Ovary (tissue), 9 donors: ENCODE data around the gene TRMT1. TPM values are rescaled to one million over a fixed set of nuclear protein-coding genes. Genes with fewer than 3 reads are reported as not detected.

Experiments
- DNase-seq, 5 donors: peaks; one replicate each; pipeline ENCODE4 v3.0.0-alpha.2; 2019 to 2020
- H3K27ac ChIP-seq, 2 donors: fragments of 200-600 bp; one replicate each; pipeline versions ENCODE4 v1.5.1 to v1.8.0; 2019 to 2022
- H3K27me3 ChIP-seq: fragments of 200-600 bp; one replicate; pipeline ENCODE4 v1.8.0; 2022
- H3K36me3 ChIP-seq: fragments of 200-600 bp; sonication (generic); one replicate; pipeline ENCODE4 v1.5.1; 2019
- H3K4me1 ChIP-seq: one replicate; pipeline ENCODE4 v1.8.1; 2013; ENCODE audit warnings: mild to moderate bottlenecking, moderate library complexity; ENCODE audit not compliant: insufficient read depth
- H3K4me3 ChIP-seq: fragments of 200-600 bp; sonication (generic); one replicate; pipeline ENCODE4 v1.5.1; 2017
- H3K9me3 ChIP-seq, 2 donors: fragments of 200-600 bp in 1 of 2; sonication (generic) in 1 of 2; one replicate each; pipeline versions ENCODE4 v1.5.1 to v1.8.1; 2013 to 2019; ENCODE audit warnings: mild to moderate bottlenecking in 1 of 2, moderate library complexity in 1 of 2
- CTCF ChIP-seq, 3 donors: fragments of 450-650 bp in 2 of 3; fragments of 200-600 bp in 1 of 3; IDR thresholded peaks; one replicate each; pipeline versions ENCODE4 v1.5.1 to v1.8.0; 2016 to 2022; ENCODE audit warnings: antibody characterized with exemption in 3 of 3, mild to moderate bottlenecking in 1 of 3
- EP300 ChIP-seq: sonication (generic); formaldehyde crosslinking; IDR thresholded peaks from one replicate; pipeline ENCODE4 v1.6.1; 2017; ENCODE audit warnings: antibody characterized with exemption
- POLR2A ChIP-seq: fragments of 450-650 bp; IDR thresholded peaks from one replicate; pipeline ENCODE4 v1.6.1; 2017; ENCODE audit warnings: antibody characterized with exemption, mild to moderate bottlenecking, moderate library complexity
- WGBS, 3 donors: extraction: QIAGEN DNeasy Blood & Tissue Kit in 1 of 3; methylation state at CpG; one replicate each; pipeline versions ENCODE4 v1.1.5 to v1.1.7; 2013 to 2017; 5-methylcytosine and 5-hydroxymethylcytosine counted together
- intact Hi-C, 4 donors: fragments of 100-400 bp; cut with DNase I; formaldehyde crosslinking; loops; one replicate each; pipeline versions ENCODE4 v1.11.0 to v1.15.1; 2022 to 2023
- polyA plus RNA-seq, 2 donors: library from polyadenylated mRNA; stranded (reverse); fragments of 200-250 nt in 1 of 2; fragments of 350-450 nt in 1 of 2; fragmentation: Illumina TruSeq in 1 of 2; extraction: RNeasy Lipid Tissue Mini Kit (QIAGEN cat#74804) in 1 of 2; gene quantifications; one replicate each; pipeline ENCODE4 v1.2.3, GENCODE V29; 2013 to 2014
- total RNA-seq, 7 donors: library from RNA; depleted of rRNA in 2 of 7; stranded (reverse); fragments of >200 nt in 2 of 7; fragmentation: NEBNext Ultra II Directional in 3 of 7; extraction: Animal tissue kit (Norgen Biotek cat#: 25700) in 3 of 7; gene quantifications; one replicate each; pipeline versions ENCODE4 v1.1.0 to v1.2.4, GENCODE V29; 2016 to 2023
- donor health status: DM: no; HTN: no; CAD: no; lungs with moderate emphysema.
- donor health status: DM: no; HTN: no; CAD: no.
- donor health status: Bipolar disorder and iron deficiency.
- donor health status: DM: yes; HTN: yes; CAD: no.
- donor health status: DM: no; HTN: no; CAD: no.
- donor health status: DM: yes; HTN: yes; CAD: no.

Gene TRMT1
- total and polyA plus RNA-seq, 9 donors = 7.6 to 54.8 (median 37.2) TPM

DNA sequence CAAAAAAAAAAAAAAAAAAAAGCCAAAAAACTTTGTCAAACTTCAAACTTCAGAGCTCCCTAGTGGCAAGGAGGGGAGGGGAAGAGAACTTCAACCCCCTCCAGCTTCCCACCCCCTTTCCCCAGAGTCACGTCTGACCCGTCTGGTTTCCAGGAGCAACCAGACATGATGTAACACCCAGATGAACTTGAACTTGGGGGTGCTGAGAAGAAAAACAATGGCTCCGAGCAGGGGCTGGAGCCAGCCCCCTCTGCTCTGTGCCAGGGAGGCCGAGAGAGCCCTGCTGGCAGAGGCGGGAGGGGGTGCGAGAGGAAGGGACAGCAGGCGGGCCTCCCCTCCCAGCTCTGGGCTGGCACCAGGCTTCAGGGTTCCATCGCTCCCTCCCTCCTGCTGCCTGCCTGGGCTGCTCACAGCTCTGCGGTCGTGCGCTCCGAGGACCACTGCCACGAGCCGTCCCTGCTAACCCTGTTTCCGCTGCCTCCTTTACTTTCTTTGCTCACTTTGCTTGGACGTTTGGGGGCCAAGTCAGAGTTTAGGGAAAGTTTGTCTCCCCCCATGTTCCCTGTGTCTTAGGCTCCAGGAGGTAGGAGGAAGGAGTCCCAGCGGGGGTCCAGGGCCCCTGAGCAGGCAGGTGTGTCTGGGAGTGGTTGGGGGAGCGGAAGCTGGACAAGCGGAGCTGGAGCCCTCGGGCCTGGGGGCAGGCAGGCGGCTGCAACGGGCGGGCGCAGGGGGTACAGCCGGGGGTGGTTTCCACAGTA, 25.0 kb downstream of the TRMT1 start:
- no peak for TF ChIP-seq CTCF (IDR thresholded peaks at IDR 0.05)
- TF ChIP-seq POLR2A = no peak
- Histone ChIP-seq H3K4me1 (peaks cover 29% of the 10 kb centered on the region), H3K4me3 (no peak overlapping the region), H3K36me3 (no peaks in the 10 kb centered on the region), H3K9me3 (no peaks in the 10 kb centered on the region), H3K27ac (peak overlapping the region; percentile 37 to 87), H3K27me3 (no peaks in the 10 kb centered on the region)
- intact Hi-C loops = loop anchor here in 2 of 4 donors (2.0 kb wide), 2 partner anchors 107 to 113 kb away; no protein-coding TSS in a partner anchor
- WGBS, 3 donors = 15 to 30% (median 21%) methylated on average over 25 of the region's 25 CpGs
- DNase-seq = peak; percentile 81 to 86 (median 82)

- H3K27me3 ChIP-seq = no peaks in the 10 kb centered on the region
- WGBS, 3 donors = 42 to 56% (median 50%) methylated on average over 8 to 10 of the region's 10 CpGs
- intact Hi-C loops = no loop called here
These were observed 25.9 kb downstream of the TRMT1 start for GRCh38 chr19:13090511-13091231.

DNA sequence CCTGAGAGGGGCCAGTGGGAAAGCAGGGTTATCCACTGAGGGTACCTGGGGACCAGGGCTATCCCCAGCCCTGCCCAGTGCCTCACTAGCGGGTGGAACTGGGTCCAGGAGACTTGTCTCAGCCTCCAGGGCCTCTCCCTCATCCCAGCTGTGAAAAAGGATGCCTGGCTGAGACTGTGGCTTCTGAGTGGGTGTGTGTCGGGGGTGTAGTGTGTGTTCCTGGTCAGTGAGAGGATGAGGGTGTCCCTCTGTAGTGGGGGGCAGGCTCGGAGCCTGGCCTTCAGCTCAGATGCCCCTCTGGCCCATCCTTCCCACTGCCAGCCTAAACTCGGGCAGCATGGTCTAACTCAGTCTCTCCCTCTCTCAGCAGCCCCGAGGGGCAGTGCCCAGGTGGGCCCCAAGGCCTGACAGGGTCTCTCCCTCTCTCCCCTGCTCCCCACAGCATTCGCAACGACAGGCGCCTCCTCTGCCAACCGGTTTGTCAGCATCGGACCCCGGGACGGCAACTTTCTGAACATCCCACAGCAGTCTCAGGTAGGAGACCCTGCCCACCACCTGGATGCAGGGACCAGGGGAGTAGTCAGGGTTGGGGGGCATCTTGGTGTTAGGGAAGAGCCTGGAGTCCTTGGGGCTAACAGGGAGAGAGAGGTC, 26.6 kb downstream of the TRMT1 start:
- Histone ChIP-seq H3K9me3 (no peaks in the 10 kb centered on the region), H3K4me1 (peaks cover 29% of the 10 kb centered on the region), H3K27me3 (no peaks in the 10 kb centered on the region), H3K27ac (peak overlapping the region; percentile 77 to 87), H3K4me3 (no peak overlapping the region), H3K36me3 (no peaks in the 10 kb centered on the region)
- TF ChIP-seq POLR2A (no peak), EP300 (no peak), CTCF (IDR thresholded peaks at IDR 0.05) (no peak)
- 65 to 74% (median 69%) methylated on average over 11 to 12 of the region's 12 CpGs for WGBS, 3 donors
- peak in 3 of 5 donors; percentile 37 to 44 (median 39) for DNase-seq
- intact Hi-C loops = no loop called here

More at GRCh38 chr19:13090511-13091231, 25.9 kb downstream of the TRMT1 start:
- TF ChIP-seq POLR2A (no peak), EP300 (no peak), CTCF (IDR thresholded peaks at IDR 0.05) (no peak)
- no peaks in the 10 kb centered on the region for H3K36me3 ChIP-seq
- peak overlapping the region; percentile 77 to 87 for H3K27ac ChIP-seq
- H3K9me3 ChIP-seq = no peaks in the 10 kb centered on the region
- peaks cover 29% of the 10 kb centered on the region for H3K4me1 ChIP-seq
- no peak overlapping the region for H3K4me3 ChIP-seq
- peak in 3 of 5 donors; percentile 50 to 53 (median 52) for DNase-seq

DNA sequence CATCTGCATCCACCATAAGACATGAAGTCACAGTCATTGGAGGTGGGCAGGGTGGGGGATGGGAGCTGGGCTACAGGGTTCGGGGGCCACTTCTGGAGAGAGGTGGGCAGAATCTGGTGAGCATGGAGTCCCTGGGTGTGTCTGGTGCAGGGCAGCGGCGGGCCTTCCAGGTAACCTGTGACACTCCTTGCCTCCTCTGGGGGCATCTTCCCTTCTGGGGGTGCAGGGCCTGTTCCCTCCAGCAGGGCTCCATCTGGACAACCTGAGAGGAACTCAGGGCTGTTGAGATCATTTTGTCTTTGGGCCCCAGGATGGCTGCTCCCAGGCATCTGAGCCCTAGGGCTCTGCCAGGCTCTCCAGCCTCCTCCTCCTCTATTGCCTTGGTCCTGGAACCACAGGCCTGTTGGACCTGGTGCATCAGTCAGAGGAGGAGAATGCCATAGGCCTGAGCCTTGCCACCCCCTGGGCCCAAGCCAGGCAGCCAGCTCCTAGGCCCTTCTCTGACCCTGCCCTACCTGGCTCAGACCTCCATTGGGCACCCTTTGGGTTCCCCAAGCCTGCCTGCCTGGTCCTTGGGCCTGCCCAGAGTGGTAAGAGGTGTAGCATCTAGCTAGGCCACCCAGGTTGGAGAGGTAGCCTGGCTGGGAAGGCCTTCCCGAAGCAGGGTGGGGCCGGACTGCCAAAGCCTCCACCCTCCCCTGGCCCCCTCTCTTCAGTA, 27.2 kb downstream of the TRMT1 start:
- WGBS, 3 donors = 75 to 84% (median 81%) methylated on average over 5 of the region's 5 CpGs
- Histone ChIP-seq H3K36me3 (no peaks in the 10 kb centered on the region), H3K27ac (peak overlapping the region; percentile 77 to 87), H3K4me1 (peaks cover 29% of the 10 kb centered on the region), H3K4me3 (no peak overlapping the region), H3K27me3 (no peaks in the 10 kb centered on the region), H3K9me3 (no peaks in the 10 kb centered on the region)
- intact Hi-C loops = no loop called here
- TF ChIP-seq POLR2A = no peak
- no peak for TF ChIP-seq EP300
- no peak for TF ChIP-seq CTCF (IDR thresholded peaks at IDR 0.05)
- DNase-seq = peak in 3 of 5 donors; percentile 33 to 37 (median 34)
